ENCODE data around the gene CDC42EP5. TPM values are rescaled to one million over a fixed set of nuclear protein-coding genes. Genes with fewer than 3 reads are reported as not detected.

CDC42EP5 gene
- total RNA-seq, 2 experiments from 2014 or later, result not detected

DNA sequence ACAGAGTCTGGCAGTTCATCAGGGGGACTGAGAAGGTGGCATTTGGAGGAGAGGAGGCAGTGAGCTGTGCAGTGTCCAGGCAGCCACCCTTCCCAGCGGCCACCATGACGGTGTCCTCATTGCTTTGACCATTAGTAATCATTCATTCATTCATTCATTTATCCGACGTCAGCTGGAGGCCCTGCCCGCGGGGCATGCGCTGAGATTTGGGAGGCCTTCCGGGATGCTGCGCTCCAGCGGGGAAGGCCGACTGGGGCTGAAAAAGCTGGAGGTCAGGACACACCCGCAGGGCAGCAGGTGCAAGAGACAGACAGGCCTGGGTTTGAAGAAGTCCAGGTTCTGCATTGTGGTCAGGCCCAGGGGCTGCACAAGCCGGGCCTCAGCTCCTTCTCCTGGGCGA, 48.9 kb downstream of the CDC42EP5 start:
- Mint-ChIP-seq H3K4me1 (ENCODE audit: low read depth) (no peaks in the 10 kb centered on the region), H3K27ac (no peak overlapping the region), H3K36me3 (ENCODE audit: low read depth) (no peaks in the 10 kb centered on the region), H3K4me3 (no peak overlapping the region), H3K9me3 (no peaks in the 10 kb centered on the region), H3K27me3 (peaks cover 57% of the 10 kb centered on the region)
- ATAC-seq (ENCODE audit: poor library complexity) (no peak), DNase-seq (no peak)
- ChIA-PET CTCF (no interaction called here), POLR2A (interaction anchor here (1.5 kb wide), 1 partner anchor 25 kb away, joined by 12 read pairs; the partner anchor contains the start of gene LENG8)
- Histone ChIP-seq H3K4me1 (ENCODE audit: insufficient read depth, low read length) (no peaks in the 10 kb centered on the region), H3K27me3 (ENCODE audit: control insufficient read depth in 1 of 2, insufficient read depth in 2 of 2, low read length in 2 of 2) (peaks cover 20 to 32% of the 10 kb centered on the region in 2 experiments), H3K4me3 (ENCODE audit: low read length) (no peak overlapping the region), H3K27ac (ENCODE audit: low read depth in 1 of 2, low read length in 2 of 2) (no peak overlapping the region), H3K36me3 (ENCODE audit: insufficient read depth, low read length) (no peaks in the 10 kb centered on the region), H3K9me3 (ENCODE audit: control insufficient read depth in 1 of 2, insufficient read depth in 1 of 2, low read length in 2 of 2) (no peaks in the 10 kb centered on the region)
- intact Hi-C loops (cut with DNase I, micrococcal nuclease), result no loop called here
- TF ChIP-seq, protein P1, sequence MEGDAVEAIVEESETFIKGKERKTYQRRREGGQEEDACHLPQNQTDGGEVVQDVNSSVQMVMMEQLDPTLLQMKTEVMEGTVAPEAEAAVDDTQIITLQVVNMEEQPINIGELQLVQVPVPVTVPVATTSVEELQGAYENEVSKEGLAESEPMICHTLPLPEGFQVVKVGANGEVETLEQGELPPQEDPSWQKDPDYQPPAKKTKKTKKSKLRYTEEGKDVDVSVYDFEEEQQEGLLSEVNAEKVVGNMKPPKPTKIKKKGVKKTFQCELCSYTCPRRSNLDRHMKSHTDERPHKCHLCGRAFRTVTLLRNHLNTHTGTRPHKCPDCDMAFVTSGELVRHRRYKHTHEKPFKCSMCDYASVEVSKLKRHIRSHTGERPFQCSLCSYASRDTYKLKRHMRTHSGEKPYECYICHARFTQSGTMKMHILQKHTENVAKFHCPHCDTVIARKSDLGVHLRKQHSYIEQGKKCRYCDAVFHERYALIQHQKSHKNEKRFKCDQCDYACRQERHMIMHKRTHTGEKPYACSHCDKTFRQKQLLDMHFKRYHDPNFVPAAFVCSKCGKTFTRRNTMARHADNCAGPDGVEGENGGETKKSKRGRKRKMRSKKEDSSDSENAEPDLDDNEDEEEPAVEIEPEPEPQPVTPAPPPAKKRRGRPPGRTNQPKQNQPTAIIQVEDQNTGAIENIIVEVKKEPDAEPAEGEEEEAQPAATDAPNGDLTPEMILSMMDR (IDR thresholded peaks at IDR 0.05), result no peak

DNA sequence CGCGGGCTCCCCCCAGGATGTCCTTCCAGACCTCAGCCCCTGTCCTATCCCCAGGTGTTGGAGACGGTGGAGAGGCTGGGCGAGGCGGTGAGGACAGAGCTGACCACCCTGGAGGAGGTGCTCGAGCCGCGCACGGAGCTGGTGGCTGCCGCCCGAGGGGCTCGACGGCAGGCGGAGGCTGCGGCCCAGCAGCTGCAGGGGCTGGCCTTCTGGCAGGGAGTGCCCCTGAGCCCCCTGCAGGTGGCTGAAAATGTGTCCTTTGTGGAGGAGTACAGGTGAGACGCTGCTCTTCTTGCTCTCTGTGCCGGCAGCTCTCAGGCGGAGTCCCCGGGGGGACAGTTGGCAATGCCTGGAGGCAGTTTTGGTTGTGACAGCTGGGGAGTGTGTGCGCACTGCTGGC, 51.0 kb downstream of the CDC42EP5 start:
- H3K27ac Mint-ChIP-seq, result no peak overlapping the region
- peaks cover 65% of the 10 kb centered on the region for H3K27me3 Mint-ChIP-seq

DNA sequence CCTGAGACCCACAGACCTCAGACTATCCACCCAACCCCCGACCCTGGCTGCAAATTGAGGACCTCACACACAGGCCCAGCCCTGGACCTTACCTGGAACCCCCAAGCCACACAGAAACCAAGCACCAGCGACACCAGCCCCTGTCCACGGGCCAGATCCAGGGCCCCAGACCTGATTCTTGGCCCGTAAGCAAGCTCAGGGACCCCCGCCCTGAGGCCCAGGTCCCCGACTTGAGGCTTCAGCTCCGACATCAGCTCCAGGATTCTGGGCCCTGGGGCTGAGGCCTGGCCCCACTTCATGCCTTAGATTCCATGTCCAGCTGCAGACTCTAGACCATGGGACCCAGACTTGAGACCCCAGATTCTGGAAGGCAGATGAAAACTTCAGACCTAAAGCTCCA, 51.6 kb downstream of the CDC42EP5 start:
- peaks cover 16% of the 10 kb centered on the region for H3K4me1 Mint-ChIP-seq (ENCODE audit: low read depth)
- DNase-seq (peak in 1 of 14 experiments; percentile 6), ATAC-seq (ENCODE audit: poor library complexity) (no peak)
- TF ChIP-seq, protein P1 (IDR thresholded peaks at IDR 0.05), result no peak
- H3K4me1 ChIP-seq (ENCODE audit: insufficient read depth, low read length), result peaks cover 14% of the 10 kb centered on the region
- CTCF ChIA-PET, result no interaction called here
- H3K27me3 Mint-ChIP-seq, result peaks cover 65% of the 10 kb centered on the region
- no peak overlapping the region for H3K4me3 Mint-ChIP-seq
- H3K9me3 ChIP-seq (ENCODE audit: control insufficient read depth in 1 of 2, insufficient read depth in 1 of 2, low read length in 2 of 2), result peaks cover 0 to 4% of the 10 kb centered on the region in 2 experiments
- intact Hi-C loops (cut with DNase I, micrococcal nuclease), result no loop called here
- H3K27ac Mint-ChIP-seq, result no peak overlapping the region
- no peak overlapping the region for H3K27ac ChIP-seq (ENCODE audit: low read depth in 1 of 2, low read length in 2 of 2)
- POLR2A ChIA-PET, result interaction anchor here (0.6 kb wide), 1 partner anchor 49 kb away, joined by 3 read pairs; no protein-coding TSS in a partner anchor
- no peaks in the 10 kb centered on the region for H3K36me3 Mint-ChIP-seq (ENCODE audit: low read depth)
- no peak overlapping the region for H3K4me3 ChIP-seq (ENCODE audit: low read length)
- H3K27me3 ChIP-seq (ENCODE audit: control insufficient read depth in 1 of 2, insufficient read depth in 2 of 2, low read length in 2 of 2), result peaks cover 19 to 49% of the 10 kb centered on the region in 2 experiments
- H3K9me3 Mint-ChIP-seq, result no peaks in the 10 kb centered on the region
- H3K36me3 ChIP-seq (ENCODE audit: insufficient read depth, low read length), result no peaks in the 10 kb centered on the region

More for the DNA sequence above, 51.0 kb downstream of the CDC42EP5 start:
- TF ChIP-seq, protein P1 (IDR thresholded peaks at IDR 0.05), result no peak
- intact Hi-C loops (cut with DNase I, micrococcal nuclease), result no loop called here
- H3K27me3 ChIP-seq (ENCODE audit: control insufficient read depth in 1 of 2, insufficient read depth in 2 of 2, low read length in 2 of 2), result peaks cover 13 to 46% of the 10 kb centered on the region in 2 experiments
- no peak overlapping the region for H3K4me3 Mint-ChIP-seq
- H3K4me3 ChIP-seq (ENCODE audit: low read length), result no peak overlapping the region
- no peak overlapping the region for H3K27ac ChIP-seq (ENCODE audit: low read depth in 1 of 2, low read length in 2 of 2)
- CTCF ChIA-PET, result no interaction called here
- POLR2A ChIA-PET, result interaction anchor here (0.6 kb wide), 1 partner anchor 26 kb away, joined by 3 read pairs; no protein-coding TSS in a partner anchor
- no peak for ATAC-seq (ENCODE audit: poor library complexity)
- no peaks in the 10 kb centered on the region for H3K36me3 ChIP-seq (ENCODE audit: insufficient read depth, low read length)
- H3K9me3 ChIP-seq (ENCODE audit: control insufficient read depth in 1 of 2, insufficient read depth in 1 of 2, low read length in 2 of 2), result no peaks in the 10 kb centered on the region
- H3K9me3 Mint-ChIP-seq, result no peaks in the 10 kb centered on the region
- H3K4me1 ChIP-seq (ENCODE audit: insufficient read depth, low read length), result peaks cover 14% of the 10 kb centered on the region
- DNase-seq, result peak in 1 of 14 experiments; percentile 15
- H3K4me1 Mint-ChIP-seq (ENCODE audit: low read depth), result peaks cover 14% of the 10 kb centered on the region
- no peaks in the 10 kb centered on the region for H3K36me3 Mint-ChIP-seq (ENCODE audit: low read depth)
